HepG2 (cell line): ENCODE data around the gene PXT1. TPM values are rescaled to one million over a fixed set of nuclear protein-coding genes. Genes with fewer than 3 reads are reported as not detected.

Experiments
- CAMTA2 ChIP-seq: sonication (generic); formaldehyde crosslinking; IDR thresholded peaks from 2 replicates; pipeline ENCODE4 v1.4.0; 2020; ENCODE audit warnings: mild to moderate bottlenecking, missing genetic modification reagents, borderline replicate concordance
- HOXD1 ChIP-seq: sonication (generic); formaldehyde crosslinking; IDR thresholded peaks from 2 replicates; pipeline ENCODE4 v1.5.0; 2020; ENCODE audit warnings: missing genetic modification reagents
- MIXL1 ChIP-seq: IDR thresholded peaks from 2 replicates; pipeline ENCODE4 v1.6.1; 2016
- YEATS4 ChIP-seq: sonication (generic); formaldehyde crosslinking; IDR thresholded peaks from 2 replicates; pipeline ENCODE4 v1.4.0; 2020; ENCODE audit warnings: missing genetic modification reagents, borderline replicate concordance
- ZNF263 ChIP-seq: sonication (generic); formaldehyde crosslinking; IDR thresholded peaks from 2 replicates; pipeline ENCODE4 v1.4.0; 2020; ENCODE audit warnings: missing genetic modification reagents
- ZNF430 ChIP-seq: sonication (generic); formaldehyde crosslinking; IDR thresholded peaks from 2 replicates; pipeline ENCODE4 v1.9.0; 2021; ENCODE audit warnings: mild to moderate bottlenecking, missing genetic modification reagents
- ZNF605 ChIP-seq: sonication (generic); formaldehyde crosslinking; IDR thresholded peaks from 2 replicates; pipeline ENCODE4 v1.8.0; 2022; ENCODE audit warnings: mild to moderate bottlenecking, missing genetic modification reagents
- ZSCAN29 ChIP-seq: sonication (generic); formaldehyde crosslinking; conservative IDR thresholded peaks from 2 replicates; pipeline ENCODE4 v1.4.0; 2020; ENCODE audit warnings: mild to moderate bottlenecking, missing genetic modification reagents
- polyA plus RNA-seq, 8 experiments: library from polyadenylated mRNA; depleted of rRNA in 3 of 8; stranded (reverse) in 7 of 8; unstranded in 1 of 8; fragments of >200 nt; fragmentation: Illumina TruSeq in 4 of 8; extraction: Trizol in 4 of 8; gene quantifications; 2 replicates each; pipeline versions ENCODE4 v1.2.1 to v1.2.3, GENCODE V29; 2011 to 2016; ENCODE audit warnings: low read depth in 4 of 8, missing spikeins in 1 of 8, mixed read lengths in 1 of 8; ENCODE audit not compliant: insufficient read depth in 1 of 8
- total RNA-seq, 5 experiments: library from RNA; depleted of rRNA; stranded (reverse); fragments of >200 nt; fragmentation: Illumina TruSeq; extraction: Trizol; gene quantifications; 2 replicates each; pipeline ENCODE4 v1.2.3, GENCODE V29; 2016; ENCODE audit warnings: low read depth in 1 of 5
- TF ChIP-seq, protein P1 (sequence below): sonication (generic); formaldehyde crosslinking; IDR thresholded peaks from 2 replicates; pipeline ENCODE4 v1.4.0; 2020; ENCODE audit warnings: missing genetic modification reagents
- TF ChIP-seq, protein P2 (sequence below): sonication (generic); formaldehyde crosslinking; IDR thresholded peaks from 2 replicates; pipeline ENCODE4 v1.4.0; 2020; ENCODE audit warnings: mild to moderate bottlenecking, missing genetic modification reagents, borderline replicate concordance
- TF ChIP-seq, protein P3 (sequence below): sonication (generic); formaldehyde crosslinking; IDR thresholded peaks from 2 replicates; pipeline ENCODE4 v1.8.0; 2022; ENCODE audit warnings: low read depth, missing genetic modification reagents
- TF ChIP-seq, protein P4 (sequence below): sonication (generic); formaldehyde crosslinking; IDR thresholded peaks from 2 replicates; pipeline ENCODE4 v1.5.0; 2020; ENCODE audit warnings: mild to moderate bottlenecking, missing genetic modification reagents, borderline replicate concordance

PXT1 gene
- total and polyA plus RNA-seq, 2 of the 13 experiments (the other 11 are each of a cell fraction or from before 2014, with no cell fraction given): 0.04 TPM; not detected in 1

DNA sequence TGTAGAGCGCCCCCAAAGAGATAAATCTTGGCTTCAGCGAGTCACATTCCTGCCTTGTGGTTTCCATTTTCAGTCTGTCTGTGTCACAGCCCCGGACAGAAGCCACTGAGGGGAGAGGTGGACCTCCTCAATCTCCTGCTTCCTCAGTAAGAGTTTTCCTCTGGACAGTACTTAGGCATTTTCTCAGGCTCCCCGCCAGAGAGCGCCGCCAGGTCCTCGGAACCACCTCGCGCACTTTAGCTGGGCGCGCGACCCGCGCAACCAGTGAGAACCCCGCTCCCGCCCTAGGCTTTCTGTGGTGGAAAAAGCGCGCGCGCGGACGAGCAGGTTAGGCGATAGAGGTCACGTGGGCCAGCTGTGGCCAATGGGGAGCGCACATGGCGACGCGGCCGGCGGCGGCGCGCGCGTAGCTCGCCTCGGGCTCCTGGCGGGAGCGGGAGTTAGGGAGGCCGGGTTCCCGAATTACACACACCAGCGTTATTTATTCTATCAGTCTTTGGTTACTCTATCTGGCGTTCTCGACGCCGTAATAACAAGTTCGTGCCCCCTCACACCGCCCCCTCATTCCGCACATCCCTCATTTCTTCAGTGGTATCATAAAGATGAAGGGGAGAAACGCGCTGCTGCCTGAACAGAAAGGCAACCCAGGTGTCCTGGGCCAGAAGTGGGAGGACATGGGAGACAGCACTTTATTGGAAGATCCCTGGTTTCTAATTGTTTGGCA, 19.4 kb downstream of the PXT1 start (continued):
- TF ChIP-seq, protein P1, sequence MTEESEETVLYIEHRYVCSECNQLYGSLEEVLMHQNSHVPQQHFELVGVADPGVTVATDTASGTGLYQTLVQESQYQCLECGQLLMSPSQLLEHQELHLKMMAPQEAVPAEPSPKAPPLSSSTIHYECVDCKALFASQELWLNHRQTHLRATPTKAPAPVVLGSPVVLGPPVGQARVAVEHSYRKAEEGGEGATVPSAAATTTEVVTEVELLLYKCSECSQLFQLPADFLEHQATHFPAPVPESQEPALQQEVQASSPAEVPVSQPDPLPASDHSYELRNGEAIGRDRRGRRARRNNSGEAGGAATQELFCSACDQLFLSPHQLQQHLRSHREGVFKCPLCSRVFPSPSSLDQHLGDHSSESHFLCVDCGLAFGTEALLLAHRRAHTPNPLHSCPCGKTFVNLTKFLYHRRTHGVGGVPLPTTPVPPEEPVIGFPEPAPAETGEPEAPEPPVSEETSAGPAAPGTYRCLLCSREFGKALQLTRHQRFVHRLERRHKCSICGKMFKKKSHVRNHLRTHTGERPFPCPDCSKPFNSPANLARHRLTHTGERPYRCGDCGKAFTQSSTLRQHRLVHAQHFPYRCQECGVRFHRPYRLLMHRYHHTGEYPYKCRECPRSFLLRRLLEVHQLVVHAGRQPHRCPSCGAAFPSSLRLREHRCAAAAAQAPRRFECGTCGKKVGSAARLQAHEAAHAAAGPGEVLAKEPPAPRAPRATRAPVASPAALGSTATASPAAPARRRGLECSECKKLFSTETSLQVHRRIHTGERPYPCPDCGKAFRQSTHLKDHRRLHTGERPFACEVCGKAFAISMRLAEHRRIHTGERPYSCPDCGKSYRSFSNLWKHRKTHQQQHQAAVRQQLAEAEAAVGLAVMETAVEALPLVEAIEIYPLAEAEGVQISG (CRISPR knock-in tag): peak; percentile 83
- TF ChIP-seq ZSCAN29 (CRISPR knock-in tag): 0 out of 2 replicates have a peak, but pooled peaks have one; percentile 41
- TF ChIP-seq CAMTA2: peak; percentile 27; the same call in 1 of the 2 replicates
- TF ChIP-seq MIXL1 (CRISPR knock-in tag): 0 out of 2 replicates have a peak, but pooled peaks have one; percentile 29
- TF ChIP-seq, protein P2, sequence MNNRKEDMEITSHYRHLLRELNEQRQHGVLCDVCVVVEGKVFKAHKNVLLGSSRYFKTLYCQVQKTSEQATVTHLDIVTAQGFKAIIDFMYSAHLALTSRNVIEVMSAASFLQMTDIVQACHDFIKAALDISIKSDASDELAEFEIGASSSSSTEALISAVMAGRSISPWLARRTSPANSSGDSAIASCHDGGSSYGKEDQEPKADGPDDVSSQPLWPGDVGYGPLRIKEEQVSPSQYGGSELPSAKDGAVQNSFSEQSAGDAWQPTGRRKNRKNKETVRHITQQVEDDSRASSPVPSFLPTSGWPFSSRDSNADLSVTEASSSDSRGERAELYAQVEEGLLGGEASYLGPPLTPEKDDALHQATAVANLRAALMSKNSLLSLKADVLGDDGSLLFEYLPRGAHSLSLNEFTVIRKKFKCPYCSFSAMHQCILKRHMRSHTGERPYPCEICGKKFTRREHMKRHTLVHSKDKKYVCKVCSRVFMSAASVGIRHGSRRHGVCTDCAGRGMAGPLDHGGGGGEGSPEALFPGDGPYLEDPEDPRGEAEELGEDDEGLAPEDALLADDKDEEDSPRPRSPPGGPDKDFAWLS (CRISPR knock-in tag): no peak
- no peak for TF ChIP-seq HOXD1 (CRISPR knock-in tag)
- TF ChIP-seq ZNF430: 0 out of 2 replicates have a peak, but pooled peaks have one; percentile 12
- peak; percentile 97 for TF ChIP-seq ZNF605 (CRISPR knock-in tag)
- no peak for TF ChIP-seq ZNF263 (CRISPR knock-in tag)
- TF ChIP-seq, protein P3, sequence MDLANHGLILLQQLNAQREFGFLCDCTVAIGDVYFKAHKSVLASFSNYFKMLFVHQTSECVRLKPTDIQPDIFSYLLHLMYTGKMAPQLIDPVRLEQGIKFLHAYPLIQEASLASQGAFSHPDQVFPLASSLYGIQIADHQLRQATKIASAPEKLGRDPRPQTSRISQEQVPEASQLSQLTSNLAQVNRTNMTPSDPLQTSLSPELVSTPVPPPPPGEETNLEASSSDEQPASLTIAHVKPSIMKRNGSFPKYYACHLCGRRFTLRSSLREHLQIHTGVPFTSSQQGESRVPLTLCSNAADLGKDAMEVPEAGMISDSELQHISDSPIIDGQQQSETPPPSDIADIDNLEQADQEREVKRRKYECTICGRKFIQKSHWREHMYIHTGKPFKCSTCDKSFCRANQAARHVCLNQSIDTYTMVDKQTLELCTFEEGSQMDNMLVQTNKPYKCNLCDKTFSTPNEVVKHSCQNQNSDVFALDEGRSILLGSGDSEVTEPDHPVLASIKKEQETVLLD (CRISPR knock-in tag): no peak
- TF ChIP-seq, protein P4, sequence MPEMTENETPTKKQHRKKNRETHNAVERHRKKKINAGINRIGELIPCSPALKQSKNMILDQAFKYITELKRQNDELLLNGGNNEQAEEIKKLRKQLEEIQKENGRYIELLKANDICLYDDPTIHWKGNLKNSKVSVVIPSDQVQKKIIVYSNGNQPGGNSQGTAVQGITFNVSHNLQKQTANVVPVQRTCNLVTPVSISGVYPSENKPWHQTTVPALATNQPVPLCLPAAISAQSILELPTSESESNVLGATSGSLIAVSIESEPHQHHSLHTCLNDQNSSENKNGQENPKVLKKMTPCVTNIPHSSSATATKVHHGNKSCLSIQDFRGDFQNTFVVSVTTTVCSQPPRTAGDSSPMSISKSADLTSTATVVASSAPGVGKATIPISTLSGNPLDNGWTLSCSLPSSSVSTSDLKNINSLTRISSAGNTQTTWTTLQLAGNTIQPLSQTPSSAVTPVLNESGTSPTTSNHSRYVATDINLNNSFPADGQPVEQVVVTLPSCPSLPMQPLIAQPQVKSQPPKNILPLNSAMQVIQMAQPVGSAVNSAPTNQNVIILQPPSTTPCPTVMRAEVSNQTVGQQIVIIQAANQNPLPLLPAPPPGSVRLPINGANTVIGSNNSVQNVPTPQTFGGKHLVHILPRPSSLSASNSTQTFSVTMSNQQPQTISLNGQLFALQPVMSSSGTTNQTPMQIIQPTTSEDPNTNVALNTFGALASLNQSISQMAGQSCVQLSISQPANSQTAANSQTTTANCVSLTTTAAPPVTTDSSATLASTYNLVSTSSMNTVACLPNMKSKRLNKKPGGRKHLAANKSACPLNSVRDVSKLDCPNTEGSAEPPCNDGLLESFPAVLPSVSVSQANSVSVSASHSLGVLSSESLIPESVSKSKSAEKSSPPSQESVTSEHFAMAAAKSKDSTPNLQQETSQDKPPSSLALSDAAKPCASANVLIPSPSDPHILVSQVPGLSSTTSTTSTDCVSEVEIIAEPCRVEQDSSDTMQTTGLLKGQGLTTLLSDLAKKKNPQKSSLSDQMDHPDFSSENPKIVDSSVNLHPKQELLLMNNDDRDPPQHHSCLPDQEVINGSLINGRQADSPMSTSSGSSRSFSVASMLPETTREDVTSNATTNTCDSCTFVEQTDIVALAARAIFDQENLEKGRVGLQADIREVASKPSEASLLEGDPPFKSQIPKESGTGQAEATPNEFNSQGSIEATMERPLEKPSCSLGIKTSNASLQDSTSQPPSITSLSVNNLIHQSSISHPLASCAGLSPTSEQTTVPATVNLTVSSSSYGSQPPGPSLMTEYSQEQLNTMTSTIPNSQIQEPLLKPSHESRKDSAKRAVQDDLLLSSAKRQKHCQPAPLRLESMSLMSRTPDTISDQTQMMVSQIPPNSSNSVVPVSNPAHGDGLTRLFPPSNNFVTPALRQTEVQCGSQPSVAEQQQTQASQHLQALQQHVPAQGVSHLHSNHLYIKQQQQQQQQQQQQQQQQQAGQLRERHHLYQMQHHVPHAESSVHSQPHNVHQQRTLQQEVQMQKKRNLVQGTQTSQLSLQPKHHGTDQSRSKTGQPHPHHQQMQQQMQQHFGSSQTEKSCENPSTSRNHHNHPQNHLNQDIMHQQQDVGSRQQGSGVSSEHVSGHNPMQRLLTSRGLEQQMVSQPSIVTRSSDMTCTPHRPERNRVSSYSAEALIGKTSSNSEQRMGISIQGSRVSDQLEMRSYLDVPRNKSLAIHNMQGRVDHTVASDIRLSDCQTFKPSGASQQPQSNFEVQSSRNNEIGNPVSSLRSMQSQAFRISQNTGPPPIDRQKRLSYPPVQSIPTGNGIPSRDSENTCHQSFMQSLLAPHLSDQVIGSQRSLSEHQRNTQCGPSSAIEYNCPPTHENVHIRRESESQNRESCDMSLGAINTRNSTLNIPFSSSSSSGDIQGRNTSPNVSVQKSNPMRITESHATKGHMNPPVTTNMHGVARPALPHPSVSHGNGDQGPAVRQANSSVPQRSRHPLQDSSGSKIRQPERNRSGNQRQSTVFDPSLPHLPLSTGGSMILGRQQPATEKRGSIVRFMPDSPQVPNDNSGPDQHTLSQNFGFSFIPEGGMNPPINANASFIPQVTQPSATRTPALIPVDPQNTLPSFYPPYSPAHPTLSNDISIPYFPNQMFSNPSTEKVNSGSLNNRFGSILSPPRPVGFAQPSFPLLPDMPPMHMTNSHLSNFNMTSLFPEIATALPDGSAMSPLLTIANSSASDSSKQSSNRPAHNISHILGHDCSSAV (CRISPR knock-in tag): no peak
- TF ChIP-seq YEATS4 (CRISPR knock-in tag): no peak; the same call in 1 of the 2 replicates
